ENCODE data around the gene EPOP. TPM values are rescaled to one million over a fixed set of nuclear protein-coding genes. Genes with fewer than 3 reads are reported as not detected.

The EPOP gene
- total and polyA plus RNA-seq, 8 donors, result 1.5 to 2.1 (median 1.7) TPM

- H3K36me3 ChIP-seq, result no peaks in the 10 kb centered on the region
- peaks cover 4 to 52% of the 10 kb centered on the region in 2 donors for H3K4me1 ChIP-seq
- H3K27ac ChIP-seq, result no peak overlapping the region
- ATAC-seq (no peak), DNase-seq (no peak)
- intact Hi-C loops (cut with DNase I), result no loop called here
- H3K4me3 ChIP-seq, result no peak overlapping the region
- TF ChIP-seq CTCF (IDR thresholded peaks at IDR 0.05), result no peak
- H3K9me3 ChIP-seq, result no peaks in the 10 kb centered on the region
- H3K27me3 ChIP-seq, result no peaks in the 10 kb centered on the region
Measured at GRCh38 chr17:38697061-38697820, 22.5 kb upstream of the EPOP start.

- DNase-seq, result peak in 3 of 4 donors; percentile 71 to 96 (median 90)
- Histone ChIP-seq H3K9me3 (no peaks in the 10 kb centered on the region), H3K27me3 (no peaks in the 10 kb centered on the region), H3K27ac (peak overlapping the region; percentile 46 to 53), H3K4me1 (peaks cover 4 to 21% of the 10 kb centered on the region in 2 donors), H3K4me3 (no peak overlapping the region), H3K36me3 (no peaks in the 10 kb centered on the region)
- peak; percentile 82 for ATAC-seq
- no peak for TF ChIP-seq CTCF (IDR thresholded peaks at IDR 0.05)
- intact Hi-C loops (cut with DNase I), result no loop called here
Measured at GRCh38 chr17:38693700-38694329, 19.1 kb upstream of the EPOP start.

GRCh38 chr17:38691154-38691553 is 16.4 kb upstream of the EPOP start:
- ATAC-seq, result no peak
- Histone ChIP-seq H3K36me3 (no peaks in the 10 kb centered on the region), H3K4me3 (no peak overlapping the region), H3K9me3 (no peaks in the 10 kb centered on the region), H3K27me3 (no peaks in the 10 kb centered on the region), H3K27ac (no peak overlapping the region), H3K4me1 (peaks cover 4 to 17% of the 10 kb centered on the region in 2 donors)
- no peak for DNase-seq
- TF ChIP-seq CTCF (IDR thresholded peaks at IDR 0.05), result no peak
- intact Hi-C loops (cut with DNase I), result no loop called here

GRCh38 chr17:38690386-38690785 is 15.6 kb upstream of the EPOP start:
- peaks cover 4 to 13% of the 10 kb centered on the region in 2 donors for H3K4me1 ChIP-seq
- intact Hi-C loops (cut with DNase I), result no loop called here
- no peak overlapping the region for H3K4me3 ChIP-seq
- no peak for DNase-seq
- no peaks in the 10 kb centered on the region for H3K9me3 ChIP-seq
- no peaks in the 10 kb centered on the region for H3K36me3 ChIP-seq
- TF ChIP-seq CTCF (IDR thresholded peaks at IDR 0.05), result no peak
- H3K27me3 ChIP-seq, result no peaks in the 10 kb centered on the region
- no peak for ATAC-seq
- no peak overlapping the region for H3K27ac ChIP-seq

- H3K27me3 ChIP-seq, result no peaks in the 10 kb centered on the region
- TF ChIP-seq CTCF (IDR thresholded peaks at IDR 0.05), result no peak
- no peaks in the 10 kb centered on the region for H3K9me3 ChIP-seq
- DNase-seq (no peak), ATAC-seq (no peak)
- H3K27ac ChIP-seq, result no peak overlapping the region
- H3K4me1 ChIP-seq, result no peaks in the 10 kb centered on the region
- H3K36me3 ChIP-seq, result no peaks in the 10 kb centered on the region
- H3K4me3 ChIP-seq, result no peak overlapping the region
- intact Hi-C loops (cut with DNase I), result no loop called here
Measured at GRCh38 chr17:38687286-38687685, 12.5 kb upstream of the EPOP start.

Data from left lung (tissue), 10 donors.